H9 (cell line): ENCODE data around the gene MAP7D3. TPM values are rescaled to one million over a fixed set of nuclear protein-coding genes. Genes with fewer than 3 reads are reported as not detected.

ENCODE experiments used
- DNase-seq: peaks from one replicate; pipeline ENCODE4 v3.0.0-alpha.2; 2017
- H2AFZ ChIP-seq: one replicate; pipeline ENCODE4 v1.6.1; 2013; ENCODE audit warnings: mild to moderate bottlenecking, low read length, control low read depth, moderate library complexity
- H2AK5ac ChIP-seq: 2 replicates; pipeline ENCODE4 v1.6.1; 2013; ENCODE audit warnings: low read length, control low read depth, mixed read lengths; ENCODE audit not compliant: insufficient read length
- H2BK120ac ChIP-seq: one replicate; pipeline ENCODE4 v1.6.1; 2013; ENCODE audit warnings: low read depth, mild to moderate bottlenecking, low read length, control low read depth, inconsistent platforms; ENCODE audit not compliant: poor library complexity, severe bottlenecking
- H2BK12ac ChIP-seq: 2 replicates; pipeline ENCODE4 v1.6.1; 2013; ENCODE audit warnings: low read length, control low read depth, mixed read lengths, low read depth; ENCODE audit not compliant: insufficient read length
- H2BK15ac ChIP-seq: 2 replicates; pipeline ENCODE4 v1.6.1; 2013; ENCODE audit warnings: low read depth, low read length, control low read depth
- H2BK20ac ChIP-seq: one replicate; pipeline ENCODE4 v1.6.1; 2013; ENCODE audit warnings: low read depth, mild to moderate bottlenecking, low read length, control low read depth, inconsistent platforms; ENCODE audit not compliant: poor library complexity, severe bottlenecking
- H2BK5ac ChIP-seq: 2 replicates; pipeline ENCODE4 v1.6.1; 2013; ENCODE audit warnings: low read length, control low read depth, mixed read lengths; ENCODE audit not compliant: insufficient read length
- H3K14ac ChIP-seq: 2 replicates; pipeline ENCODE4 v1.6.1; 2013; ENCODE audit warnings: low read length, control low read depth; ENCODE audit not compliant: insufficient read depth
- H3K18ac ChIP-seq: 2 replicates; pipeline ENCODE4 v1.6.1; 2013; ENCODE audit warnings: low read depth, mild to moderate bottlenecking, mixed read lengths, low read length, control low read depth; ENCODE audit not compliant: insufficient read length
- H3K23ac ChIP-seq: 2 replicates; pipeline ENCODE4 v1.6.1; 2013; ENCODE audit warnings: low read length, control low read depth, mixed read lengths, low read depth; ENCODE audit not compliant: insufficient read length
- H3K23me2 ChIP-seq: 2 replicates; pipeline ENCODE4 v1.6.1; 2013; ENCODE audit warnings: low read depth, mild to moderate bottlenecking, mixed read lengths, low read length, control low read depth; ENCODE audit not compliant: insufficient read length, poor library complexity, severe bottlenecking
- H3K27ac ChIP-seq: 2 replicates; pipeline ENCODE4 v1.5.1; 2013; ENCODE audit warnings: low read length, control low read depth, mixed read lengths, low read depth; ENCODE audit not compliant: insufficient read length
- H3K27me3 ChIP-seq: 2 replicates; pipeline ENCODE4 v1.6.1; 2013; ENCODE audit warnings: low read length, control low read depth, inconsistent platforms; ENCODE audit not compliant: insufficient read depth
- H3K4ac ChIP-seq: 2 replicates; pipeline ENCODE4 v1.6.1; 2013; ENCODE audit warnings: low read depth, mild to moderate bottlenecking, control low read depth, inconsistent platforms, low read length, moderate library complexity
- H3K4me1 ChIP-seq: 2 replicates; pipeline ENCODE4 v1.6.1; 2013; ENCODE audit warnings: low read length, control low read depth, inconsistent platforms; ENCODE audit not compliant: insufficient read depth
- H3K4me2 ChIP-seq: 2 replicates; pipeline ENCODE4 v1.6.1; 2013; ENCODE audit warnings: low read length, control low read depth, mixed read lengths; ENCODE audit not compliant: insufficient read length, insufficient read depth
- H3K56ac ChIP-seq: 2 replicates; pipeline ENCODE4 v1.6.1; 2013; ENCODE audit warnings: low read depth, mild to moderate bottlenecking, mixed read lengths, low read length, control low read depth; ENCODE audit not compliant: insufficient read length
- H3K79me1 ChIP-seq: 2 replicates; pipeline ENCODE4 v1.6.1; 2013; ENCODE audit warnings: low read depth, mild to moderate bottlenecking, moderate library complexity, low read length, control low read depth, inconsistent platforms; ENCODE audit not compliant: insufficient read depth, poor library complexity, severe bottlenecking
- H3K79me2 ChIP-seq: 2 replicates; pipeline ENCODE4 v1.6.1; 2013; ENCODE audit warnings: low read length, control low read depth, inconsistent platforms; ENCODE audit not compliant: insufficient read depth
- H3K9ac ChIP-seq: 2 replicates; pipeline ENCODE4 v1.6.1; 2013; ENCODE audit warnings: low read length, control low read depth, mixed read lengths; ENCODE audit not compliant: insufficient read length; ENCODE audit errors: extremely low read depth
- H3K9me3 ChIP-seq: one replicate; pipeline ENCODE4 v1.6.1; 2013; ENCODE audit warnings: low read depth, low read length, inconsistent platforms; ENCODE audit not compliant: control insufficient read depth
- H3T11ph ChIP-seq: one replicate; pipeline ENCODE4 v1.6.1; 2013; ENCODE audit warnings: mild to moderate bottlenecking, low read length, control low read depth, inconsistent platforms
- H4K20me1 ChIP-seq: one replicate; pipeline ENCODE4 v1.6.1; 2013; ENCODE audit not compliant: control insufficient read depth, insufficient read length, insufficient read depth
- H4K5ac ChIP-seq: 2 replicates; pipeline ENCODE4 v1.6.1; 2013; ENCODE audit warnings: low read depth, mild to moderate bottlenecking, mixed read lengths, low read length, control low read depth; ENCODE audit not compliant: insufficient read length
- H4K8ac ChIP-seq: replicated peaks from 2 replicates; pipeline ENCODE4 v1.6.1; 2013; ENCODE audit warnings: low read length, control low read depth, mixed read lengths, low read depth; ENCODE audit not compliant: insufficient read length
- H4K91ac ChIP-seq: 2 replicates; pipeline ENCODE4 v1.6.1; 2013; ENCODE audit warnings: low read depth, mild to moderate bottlenecking, moderate library complexity, mixed read lengths, low read length, control low read depth; ENCODE audit not compliant: insufficient read length
- H3K27ac Mint-ChIP-seq, 3 experiments: 2 replicates in 2 of 3; 3 replicates in 1 of 3; pipeline ENCODE4 v1.8.0; 2020 to 2021; ENCODE audit warnings: mixed read lengths in 3 of 3, mild to moderate bottlenecking in 1 of 3, moderate library complexity in 1 of 3
- H3K27me3 Mint-ChIP-seq: 2 replicates; pipeline ENCODE4 v1.8.0; 2021; ENCODE audit warnings: low read depth, mild to moderate bottlenecking, moderate library complexity, mixed read lengths
- H3K36me3 Mint-ChIP-seq, 3 experiments: 2 replicates in 2 of 3; 3 replicates in 1 of 3; pipeline ENCODE4 v1.8.0; 2020 to 2021; ENCODE audit warnings: low read depth in 3 of 3, mixed read lengths in 3 of 3; ENCODE audit not compliant: insufficient read depth in 1 of 3
- H3K4me1 Mint-ChIP-seq, 2 experiments: 2 replicates each; pipeline ENCODE4 v1.8.0; 2020; ENCODE audit warnings: mixed read lengths in 2 of 2
- H3K4me3 Mint-ChIP-seq, 2 experiments: 2 replicates in 1 of 2; 3 replicates in 1 of 2; pipeline ENCODE4 v1.8.0; 2020 to 2021; ENCODE audit warnings: mild to moderate bottlenecking in 2 of 2, mixed read lengths in 2 of 2, moderate library complexity in 1 of 2
- H3K9me3 Mint-ChIP-seq, 2 experiments: 2 replicates in 1 of 2; 3 replicates in 1 of 2; pipeline ENCODE4 v1.8.0; 2020; ENCODE audit warnings: mild to moderate bottlenecking in 2 of 2, mixed read lengths in 2 of 2, moderate library complexity in 1 of 2
- CTCF ChIP-seq: fragments of 200-600 bp; sonication (generic); conservative IDR thresholded peaks from 3 replicates; pipeline ENCODE4 v1.8.0; 2021; ENCODE audit warnings: antibody characterized with exemption, mild to moderate bottlenecking
- WGBS: extraction: QIAGEN DNeasy Blood & Tissue Kit; methylation state at CpG from one replicate; pipeline ENCODE4 v1.1.7; 2013; ENCODE audit warnings: missing lambda C conversion rate, low lambda C conversion rate, mixed read lengths; ENCODE audit not compliant: insufficient read length; ENCODE audit errors: extremely low coverage; 5-methylcytosine and 5-hydroxymethylcytosine counted together
- total RNA-seq: library from RNA; stranded (reverse); gene quantifications from 2 replicates; pipeline ENCODE4 v1.2.1, GENCODE V29; 2021

Gene MAP7D3
- total RNA-seq, 1 experiment from 2014 or later = 15.2 TPM

DNA sequence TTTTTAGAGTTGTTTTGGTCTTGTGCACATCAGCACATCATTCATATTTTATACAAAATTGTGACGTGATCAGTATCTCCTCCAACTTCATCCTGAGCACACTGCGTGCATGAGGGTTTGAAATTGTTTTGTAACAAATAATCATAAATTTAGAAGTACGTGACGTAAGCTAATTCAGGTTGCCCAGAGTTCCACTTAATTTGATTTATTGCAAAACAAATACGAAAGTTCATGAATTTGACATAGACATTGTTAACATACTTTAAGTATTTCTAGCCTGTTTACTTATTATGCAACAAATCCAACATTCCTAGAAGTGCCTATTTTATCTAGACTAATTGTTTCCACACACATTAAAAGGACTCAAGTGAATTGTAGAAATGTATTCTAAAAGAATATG, 48.3 kb downstream of the MAP7D3 start:
- Histone ChIP-seq H3K56ac (no peak overlapping the region), H4K20me1 (no peaks in the 10 kb centered on the region), H3K23me2 (no peaks in the 10 kb centered on the region), H2BK15ac (no peak overlapping the region), H3K14ac (no peak overlapping the region), H4K8ac (no peak overlapping the region), H3K27ac (no peak overlapping the region), H3K18ac (no peak overlapping the region), H4K5ac (no peak overlapping the region), H3K79me2 (no peaks in the 10 kb centered on the region), H2BK12ac (no peak overlapping the region), H3K9ac (no peak overlapping the region), H3K9me3 (peaks cover 51% of the 10 kb centered on the region), H3K4me2 (no peak overlapping the region), H3K27me3 (no peaks in the 10 kb centered on the region), H3K79me1 (no peaks in the 10 kb centered on the region), H3K23ac (no peak overlapping the region), H2AFZ (no peak overlapping the region), H2BK20ac (no peak overlapping the region), H3T11ph (no peak overlapping the region), H2BK120ac (no peak overlapping the region), H3K4me1 (no peaks in the 10 kb centered on the region; the same call in 1 of the 2 replicates), H2BK5ac (no peak overlapping the region), H3K4ac (no peak overlapping the region), H2AK5ac (no peak overlapping the region), H4K91ac (no peak overlapping the region)
- TF ChIP-seq CTCF = no peak
- Mint-ChIP-seq H3K36me3 (peaks cover 8 to 11% (median 9%) of the 10 kb centered on the region in 3 experiments), H3K27me3 (no peaks in the 10 kb centered on the region), H3K4me3 (no peak overlapping the region), H3K27ac (no peak overlapping the region), H3K9me3 (peaks cover 56 to 67% of the 10 kb centered on the region in 2 experiments), H3K4me1 (peaks cover 12 to 33% of the 10 kb centered on the region in 2 experiments)
- no peak for DNase-seq
- WGBS = no CpG with 5 or more reads among the region's 5 CpGs
